Activated naive CD8-positive, alpha-beta T cell treated with anti-CD3 and anti-CD28 coated beads, Interleukin-2, amount 50 U/mL, for 24 hours (primary cell): ENCODE measurements around the gene DFFA.

Experiments used
- ATAC-seq: fragments of 150-1000 bp; cut with Tn5 transposase; one replicate; pipeline ENCODE4 v1.10.0; 2021
- DNase-seq: peaks from one replicate; pipeline ENCODE4 v3.0.0; 2021
- H3K27ac Mint-ChIP-seq: one replicate; pipeline ENCODE4 v1.8.0; 2021; ENCODE audit warnings: mild to moderate bottlenecking, mixed read lengths
- H3K27me3 Mint-ChIP-seq: one replicate; pipeline ENCODE4 v1.8.0; 2021; ENCODE audit warnings: mixed read lengths
- H3K36me3 Mint-ChIP-seq: one replicate; pipeline ENCODE4 v1.8.0; 2021; ENCODE audit warnings: low read depth, mixed read lengths
- H3K4me1 Mint-ChIP-seq: one replicate; pipeline ENCODE4 v1.8.0; 2021; ENCODE audit warnings: mixed read lengths
- H3K4me3 Mint-ChIP-seq: one replicate; pipeline ENCODE4 v1.8.0; 2021; ENCODE audit warnings: mild to moderate bottlenecking, moderate library complexity, mixed read lengths
- H3K9me3 Mint-ChIP-seq: one replicate; pipeline ENCODE4 v1.8.0; 2021; ENCODE audit warnings: mixed read lengths

The DFFA gene

DNA sequence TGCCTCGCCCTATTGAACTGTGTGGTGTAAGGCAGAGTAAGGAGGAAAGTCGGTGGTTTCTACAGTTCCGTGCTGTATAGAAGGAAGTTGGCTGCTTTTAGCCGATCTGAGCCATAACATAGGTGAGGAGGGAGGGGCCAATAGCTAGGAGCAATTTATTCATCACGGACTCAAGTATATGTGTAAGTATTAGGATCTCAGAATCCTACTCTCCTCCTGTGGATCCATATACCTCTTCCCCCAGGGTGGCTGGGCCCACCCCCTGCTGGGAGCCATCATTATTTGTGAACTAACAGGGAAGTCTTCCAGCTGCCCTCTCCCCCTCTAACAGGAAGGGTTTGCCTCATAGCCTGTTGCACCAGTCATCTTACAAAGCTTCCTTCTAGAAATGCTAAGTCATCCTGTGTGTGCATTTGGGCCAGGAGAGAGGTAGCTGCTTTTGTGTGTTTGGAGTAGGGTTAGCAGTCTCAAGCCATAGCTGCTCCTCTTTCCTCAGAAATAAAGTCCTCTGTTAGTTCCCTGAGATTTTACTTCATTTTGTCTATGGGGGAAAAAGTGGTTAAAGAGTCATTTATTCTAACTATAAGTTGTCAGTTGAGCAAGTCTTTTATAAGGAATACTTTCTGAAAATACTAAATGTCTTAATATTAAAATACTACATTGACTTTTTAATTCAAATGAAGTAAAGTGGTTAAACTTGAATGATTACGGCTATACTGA, 57.0 kb downstream of the DFFA start:
- H3K36me3 Mint-ChIP-seq, result peaks cover 74% of the 10 kb centered on the region
- H3K4me1 Mint-ChIP-seq, result peaks cover 7% of the 10 kb centered on the region
- DNase-seq, result no peak
- ATAC-seq, result peak; percentile 43
- H3K27ac Mint-ChIP-seq, result peak overlapping the region; percentile 60
- H3K9me3 Mint-ChIP-seq, result no peaks in the 10 kb centered on the region
- H3K27me3 Mint-ChIP-seq, result no peaks in the 10 kb centered on the region
- H3K4me3 Mint-ChIP-seq, result no peak overlapping the region

DNA sequence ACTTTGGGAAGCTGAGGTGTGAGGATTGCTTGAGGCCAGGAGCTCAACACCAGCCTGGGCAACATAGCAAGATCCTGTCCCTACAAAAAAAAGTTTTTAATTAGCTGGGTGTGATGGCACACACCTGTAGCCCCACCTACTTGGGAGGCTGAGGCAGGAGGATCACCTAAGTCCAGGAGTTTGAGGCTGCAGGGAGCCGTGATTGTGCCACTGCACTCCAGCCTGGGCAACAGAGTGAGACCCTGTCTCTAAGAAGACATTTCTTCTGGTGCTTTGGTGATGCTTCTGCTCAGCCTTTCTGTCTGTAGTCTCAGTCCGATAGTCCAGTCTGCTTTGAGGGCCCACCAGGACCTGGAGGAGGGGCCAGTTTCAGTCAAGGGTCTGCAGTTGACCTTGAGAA, 65.1 kb downstream of the DFFA start:
- DNase-seq (no peak), ATAC-seq (no peak)
- peaks cover 4% of the 10 kb centered on the region for H3K4me1 Mint-ChIP-seq
- no peaks in the 10 kb centered on the region for H3K27me3 Mint-ChIP-seq
- peaks cover 63% of the 10 kb centered on the region for H3K36me3 Mint-ChIP-seq
- no peak overlapping the region for H3K27ac Mint-ChIP-seq
- no peaks in the 10 kb centered on the region for H3K9me3 Mint-ChIP-seq
- no peak overlapping the region for H3K4me3 Mint-ChIP-seq
